ENCODE data around the gene COPZ2. TPM values are rescaled to one million over a fixed set of nuclear protein-coding genes. Genes with fewer than 3 reads are reported as not detected.

Gene COPZ2
- total and polyA plus RNA-seq, 9 of the 15 experiments (the other 6 are each of a cell fraction or from before 2014, with no cell fraction given), result 0.22 to 0.49 TPM; not detected in 7

DNA sequence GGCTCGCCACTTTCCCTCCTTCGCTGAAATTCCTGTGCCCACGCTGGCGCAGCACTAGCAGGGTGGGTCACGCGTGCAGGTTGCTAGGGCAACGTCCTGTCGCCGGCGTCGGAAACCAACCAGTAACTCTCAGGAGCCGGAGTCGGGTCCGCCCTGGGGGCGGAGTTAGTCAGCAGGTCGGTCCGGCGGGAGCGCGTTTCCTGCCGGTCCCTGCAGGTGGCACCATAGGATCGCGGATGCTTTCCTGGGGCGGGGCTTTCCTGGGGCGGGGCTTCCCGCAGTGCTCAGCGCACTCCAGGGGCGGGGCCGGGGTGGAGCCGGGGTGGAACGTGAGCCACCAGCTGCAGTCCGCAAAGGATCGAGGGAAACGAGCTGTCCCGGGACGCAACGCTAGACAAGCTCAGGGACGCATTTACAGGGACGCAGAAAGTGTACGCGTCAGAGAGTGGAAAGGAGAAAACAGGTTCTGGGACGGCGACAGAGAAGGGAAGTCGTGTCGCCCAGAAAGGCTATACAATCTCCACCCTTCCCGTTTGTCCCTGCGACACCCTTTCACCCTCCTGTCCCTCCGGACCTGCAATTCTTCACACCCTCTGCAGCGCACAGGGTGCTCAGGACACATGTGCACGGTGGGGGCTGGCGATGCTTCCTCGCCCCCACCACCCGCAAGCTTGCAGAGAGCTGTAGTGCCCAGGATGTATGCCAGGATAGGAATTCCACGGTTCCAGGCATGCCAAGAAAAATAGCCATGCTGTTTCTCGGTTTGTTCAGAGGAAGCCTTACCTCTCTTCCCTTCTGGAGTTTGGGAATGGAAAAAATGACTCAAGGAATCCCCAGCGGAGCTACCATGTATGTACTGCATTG is 12.3 kb downstream of the COPZ2 start (continued):
- TF ChIP-seq, protein P1, sequence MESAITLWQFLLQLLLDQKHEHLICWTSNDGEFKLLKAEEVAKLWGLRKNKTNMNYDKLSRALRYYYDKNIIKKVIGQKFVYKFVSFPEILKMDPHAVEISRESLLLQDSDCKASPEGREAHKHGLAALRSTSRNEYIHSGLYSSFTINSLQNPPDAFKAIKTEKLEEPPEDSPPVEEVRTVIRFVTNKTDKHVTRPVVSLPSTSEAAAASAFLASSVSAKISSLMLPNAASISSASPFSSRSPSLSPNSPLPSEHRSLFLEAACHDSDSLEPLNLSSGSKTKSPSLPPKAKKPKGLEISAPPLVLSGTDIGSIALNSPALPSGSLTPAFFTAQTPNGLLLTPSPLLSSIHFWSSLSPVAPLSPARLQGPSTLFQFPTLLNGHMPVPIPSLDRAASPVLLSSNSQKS (CRISPR knock-in tag; IDR thresholded peaks at IDR 0.05), result no peak
- no peak for TF ChIP-seq FOXK1 (CRISPR knock-in tag; IDR thresholded peaks at IDR 0.05; ENCODE audit: borderline replicate concordance)
- TF ChIP-seq, protein P2, sequence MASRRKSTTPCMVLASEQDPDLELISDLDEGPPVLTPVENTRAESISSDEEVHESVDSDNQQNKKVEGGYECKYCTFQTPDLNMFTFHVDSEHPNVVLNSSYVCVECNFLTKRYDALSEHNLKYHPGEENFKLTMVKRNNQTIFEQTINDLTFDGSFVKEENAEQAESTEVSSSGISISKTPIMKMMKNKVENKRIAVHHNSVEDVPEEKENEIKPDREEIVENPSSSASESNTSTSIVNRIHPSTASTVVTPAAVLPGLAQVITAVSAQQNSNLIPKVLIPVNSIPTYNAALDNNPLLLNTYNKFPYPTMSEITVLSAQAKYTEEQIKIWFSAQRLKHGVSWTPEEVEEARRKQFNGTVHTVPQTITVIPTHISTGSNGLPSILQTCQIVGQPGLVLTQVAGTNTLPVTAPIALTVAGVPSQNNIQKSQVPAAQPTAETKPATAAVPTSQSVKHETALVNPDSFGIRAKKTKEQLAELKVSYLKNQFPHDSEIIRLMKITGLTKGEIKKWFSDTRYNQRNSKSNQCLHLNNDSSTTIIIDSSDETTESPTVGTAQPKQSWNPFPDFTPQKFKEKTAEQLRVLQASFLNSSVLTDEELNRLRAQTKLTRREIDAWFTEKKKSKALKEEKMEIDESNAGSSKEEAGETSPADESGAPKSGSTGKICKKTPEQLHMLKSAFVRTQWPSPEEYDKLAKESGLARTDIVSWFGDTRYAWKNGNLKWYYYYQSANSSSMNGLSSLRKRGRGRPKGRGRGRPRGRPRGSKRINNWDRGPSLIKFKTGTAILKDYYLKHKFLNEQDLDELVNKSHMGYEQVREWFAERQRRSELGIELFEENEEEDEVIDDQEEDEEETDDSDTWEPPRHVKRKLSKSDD (conservative IDR thresholded peaks at IDR 0.05; ENCODE audit: low read length), result no peak
- no peak for TF ChIP-seq ZNF431 (CRISPR knock-in tag; IDR thresholded peaks at IDR 0.05)
- TF ChIP-seq, protein P3, sequence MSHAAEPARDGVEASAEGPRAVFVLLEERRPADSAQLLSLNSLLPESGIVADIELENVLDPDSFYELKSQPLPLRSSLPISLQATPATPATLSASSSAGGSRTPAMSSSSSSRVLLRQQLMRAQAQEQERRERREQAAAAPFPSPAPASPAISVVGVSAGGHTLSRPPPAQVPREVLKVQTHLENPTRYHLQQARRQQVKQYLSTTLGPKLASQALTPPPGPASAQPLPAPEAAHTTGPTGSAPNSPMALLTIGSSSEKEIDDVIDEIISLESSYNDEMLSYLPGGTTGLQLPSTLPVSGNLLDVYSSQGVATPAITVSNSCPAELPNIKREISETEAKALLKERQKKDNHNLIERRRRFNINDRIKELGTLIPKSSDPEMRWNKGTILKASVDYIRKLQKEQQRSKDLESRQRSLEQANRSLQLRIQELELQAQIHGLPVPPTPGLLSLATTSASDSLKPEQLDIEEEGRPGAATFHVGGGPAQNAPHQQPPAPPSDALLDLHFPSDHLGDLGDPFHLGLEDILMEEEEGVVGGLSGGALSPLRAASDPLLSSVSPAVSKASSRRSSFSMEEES (CRISPR knock-in tag; IDR thresholded peaks at IDR 0.05), result no peak
- no peak for TF ChIP-seq SOX6 (IDR thresholded peaks at IDR 0.05)
- TF ChIP-seq, protein P4, sequence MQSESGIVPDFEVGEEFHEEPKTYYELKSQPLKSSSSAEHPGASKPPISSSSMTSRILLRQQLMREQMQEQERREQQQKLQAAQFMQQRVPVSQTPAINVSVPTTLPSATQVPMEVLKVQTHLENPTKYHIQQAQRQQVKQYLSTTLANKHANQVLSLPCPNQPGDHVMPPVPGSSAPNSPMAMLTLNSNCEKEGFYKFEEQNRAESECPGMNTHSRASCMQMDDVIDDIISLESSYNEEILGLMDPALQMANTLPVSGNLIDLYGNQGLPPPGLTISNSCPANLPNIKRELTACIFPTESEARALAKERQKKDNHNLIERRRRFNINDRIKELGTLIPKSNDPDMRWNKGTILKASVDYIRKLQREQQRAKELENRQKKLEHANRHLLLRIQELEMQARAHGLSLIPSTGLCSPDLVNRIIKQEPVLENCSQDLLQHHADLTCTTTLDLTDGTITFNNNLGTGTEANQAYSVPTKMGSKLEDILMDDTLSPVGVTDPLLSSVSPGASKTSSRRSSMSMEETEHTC (IDR thresholded peaks at IDR 0.05), result peak; percentile 18; the same call in 1 of the 2 replicates
- no peak for TF ChIP-seq ZNF408 (CRISPR knock-in tag; IDR thresholded peaks at IDR 0.05; ENCODE audit: low read depth)
- no peak for TF ChIP-seq PTRF (tag; IDR thresholded peaks at IDR 0.05)
- TF ChIP-seq IRF2 (CRISPR knock-in tag; IDR thresholded peaks at IDR 0.05), result no peak
- TF ChIP-seq, protein P5, sequence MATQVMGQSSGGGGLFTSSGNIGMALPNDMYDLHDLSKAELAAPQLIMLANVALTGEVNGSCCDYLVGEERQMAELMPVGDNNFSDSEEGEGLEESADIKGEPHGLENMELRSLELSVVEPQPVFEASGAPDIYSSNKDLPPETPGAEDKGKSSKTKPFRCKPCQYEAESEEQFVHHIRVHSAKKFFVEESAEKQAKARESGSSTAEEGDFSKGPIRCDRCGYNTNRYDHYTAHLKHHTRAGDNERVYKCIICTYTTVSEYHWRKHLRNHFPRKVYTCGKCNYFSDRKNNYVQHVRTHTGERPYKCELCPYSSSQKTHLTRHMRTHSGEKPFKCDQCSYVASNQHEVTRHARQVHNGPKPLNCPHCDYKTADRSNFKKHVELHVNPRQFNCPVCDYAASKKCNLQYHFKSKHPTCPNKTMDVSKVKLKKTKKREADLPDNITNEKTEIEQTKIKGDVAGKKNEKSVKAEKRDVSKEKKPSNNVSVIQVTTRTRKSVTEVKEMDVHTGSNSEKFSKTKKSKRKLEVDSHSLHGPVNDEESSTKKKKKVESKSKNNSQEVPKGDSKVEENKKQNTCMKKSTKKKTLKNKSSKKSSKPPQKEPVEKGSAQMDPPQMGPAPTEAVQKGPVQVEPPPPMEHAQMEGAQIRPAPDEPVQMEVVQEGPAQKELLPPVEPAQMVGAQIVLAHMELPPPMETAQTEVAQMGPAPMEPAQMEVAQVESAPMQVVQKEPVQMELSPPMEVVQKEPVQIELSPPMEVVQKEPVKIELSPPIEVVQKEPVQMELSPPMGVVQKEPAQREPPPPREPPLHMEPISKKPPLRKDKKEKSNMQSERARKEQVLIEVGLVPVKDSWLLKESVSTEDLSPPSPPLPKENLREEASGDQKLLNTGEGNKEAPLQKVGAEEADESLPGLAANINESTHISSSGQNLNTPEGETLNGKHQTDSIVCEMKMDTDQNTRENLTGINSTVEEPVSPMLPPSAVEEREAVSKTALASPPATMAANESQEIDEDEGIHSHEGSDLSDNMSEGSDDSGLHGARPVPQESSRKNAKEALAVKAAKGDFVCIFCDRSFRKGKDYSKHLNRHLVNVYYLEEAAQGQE (IDR thresholded peaks at IDR 0.05; ENCODE audit: borderline replicate concordance), result peak; percentile 69; the same call in 1 of the 2 replicates
- TF ChIP-seq, protein P5 (CRISPR knock-in tag; IDR thresholded peaks at IDR 0.05; ENCODE audit: low read depth), result no peak

Data from K562 (cell line).